B cell (primary cell): ENCODE results near the gene AFF2. TPM values are rescaled to one million over a fixed set of nuclear protein-coding genes. Genes with fewer than 3 reads are reported as not detected.

Experiments used
- ATAC-seq: fragments of 200-7000 bp; cut with Tn5 transposase; one replicate; pipeline ENCODE4 v1.10.0; 2021; ENCODE audit warnings: low read depth, mild to moderate bottlenecking, moderate number of reproducible peaks, moderate library complexity
- CTCF ChIA-PET: fragments of 350-600 bp; sonication (Branson Sonifier 250); formaldehyde crosslinking; loops from one replicate; lab custom pipeline; 2021; ENCODE audit warnings: antibody characterized with exemption, inconsistent platforms; lab: Charles Lee
- POLR2A ChIA-PET: fragments of 350-600 bp; sonication (Branson Sonifier 250); formaldehyde crosslinking; loops from one replicate; lab custom pipeline; 2021; ENCODE audit warnings: antibody characterized with exemption; lab: Charles Lee
- DNase-seq: peaks from one replicate; pipeline ENCODE4 v3.0.0; 2013
- H2AFZ ChIP-seq: 2 replicates; pipeline ENCODE4 v1.6.1; 2012; ENCODE audit warnings: mild to moderate bottlenecking, low read depth, low read length; ENCODE audit not compliant: insufficient read depth, poor library complexity, severe bottlenecking
- H3K27ac ChIP-seq, 2 donors: 1 replicate in 1 of 2; 2 replicates in 1 of 2; pipeline ENCODE4 v1.5.1; 2012 to 2013; ENCODE audit warnings: low read length in 2 of 2, mild to moderate bottlenecking in 2 of 2, moderate library complexity in 1 of 2
- H3K27me3 ChIP-seq, 4 experiments: fragments of 200-600 bp in 1 of 4; sonication (generic) in 1 of 4; replicated peaks in 1 of 4; 1 replicate in 2 of 4; 2 replicates in 2 of 4; pipeline versions ENCODE4 v1.6.1 to v1.7.0; 2013 to 2016; ENCODE audit warnings: low read length in 3 of 4, mild to moderate bottlenecking in 2 of 4, mixed read lengths in 1 of 4, moderate library complexity in 1 of 4; ENCODE audit not compliant: insufficient read depth in 4 of 4, control insufficient read depth in 3 of 4; ENCODE audit errors: control extremely low read depth in 1 of 4
- H3K36me3 ChIP-seq, 2 experiments: replicated peaks in 1 of 2; 1 replicate in 1 of 2; 2 replicates in 1 of 2; pipeline versions ENCODE4 v1.6.1 to v1.7.1; 2013; ENCODE audit warnings: low read length in 1 of 2; ENCODE audit not compliant: insufficient read depth in 2 of 2, control insufficient read depth in 1 of 2; ENCODE audit errors: control extremely low read depth in 1 of 2, extremely low read depth in 1 of 2
- H3K4me1 ChIP-seq, 2 donors: fragments of 200-600 bp in 1 of 2; sonication (generic) in 1 of 2; 1 replicate in 1 of 2; 2 replicates in 1 of 2; pipeline versions ENCODE4 v1.5.1 to v1.6.1; 2013 to 2017; ENCODE audit warnings: low read length in 2 of 2; ENCODE audit not compliant: control insufficient read depth in 2 of 2, insufficient read depth in 2 of 2
- H3K4me2 ChIP-seq: replicated peaks from 2 replicates; pipeline ENCODE3; 2012; ENCODE audit warnings: mild to moderate bottlenecking, low read depth, low read length; ENCODE audit not compliant: poor library complexity, severe bottlenecking
- H3K4me3 ChIP-seq, 5 experiments: fragments of 200-600 bp in 1 of 5; sonication (generic) in 1 of 5; 1 replicate in 3 of 5; 2 replicates in 2 of 5; pipeline versions ENCODE4 v1.5.1 to v1.7.0; 2011 to 2016; ENCODE audit warnings: low read length in 4 of 5, mild to moderate bottlenecking in 4 of 5, low read depth in 2 of 5, control low read depth in 1 of 5, moderate library complexity in 1 of 5; ENCODE audit not compliant: insufficient read depth in 1 of 5; ENCODE audit errors: control extremely low read depth in 1 of 5, extremely low read depth in 1 of 5
- H3K79me2 ChIP-seq: fragments of 200-600 bp; sonication (generic); one replicate; pipeline ENCODE4 v1.6.0; 2016; ENCODE audit warnings: low read length; ENCODE audit not compliant: control insufficient read depth, insufficient read depth
- H3K9ac ChIP-seq: fragments of 200-600 bp; sonication (generic); 2 replicates; pipeline ENCODE4 v1.6.1; 2017; ENCODE audit warnings: mild to moderate bottlenecking, low read length, moderate library complexity
- H3K9me3 ChIP-seq, 3 donors: one replicate each; pipeline versions ENCODE4 v1.6.1 to v1.7.1; 2013; ENCODE audit warnings: low read length in 2 of 3; ENCODE audit not compliant: control insufficient read depth in 2 of 3, insufficient read depth in 1 of 3; ENCODE audit errors: control extremely low read depth in 1 of 3
- H4K20me1 ChIP-seq: 2 replicates; pipeline ENCODE4 v1.6.0; 2012; ENCODE audit warnings: mild to moderate bottlenecking, low read length; ENCODE audit not compliant: insufficient read depth, control insufficient read depth, poor library complexity, severe bottlenecking
- H3K27ac Mint-ChIP-seq: one replicate; pipeline ENCODE4 v1.8.0; 2021; ENCODE audit warnings: mixed read lengths
- H3K27me3 Mint-ChIP-seq: one replicate; pipeline ENCODE4 v1.8.0; 2021; ENCODE audit warnings: mixed read lengths
- H3K4me1 Mint-ChIP-seq: one replicate; pipeline ENCODE4 v1.8.0; 2021; ENCODE audit warnings: mixed read lengths
- H3K4me3 Mint-ChIP-seq: one replicate; pipeline ENCODE4 v1.8.0; 2021; ENCODE audit warnings: mixed read lengths
- H3K9me3 Mint-ChIP-seq: one replicate; pipeline ENCODE4 v1.8.0; 2022; ENCODE audit warnings: mixed read lengths; ENCODE audit not compliant: insufficient read depth
- CTCF ChIP-seq: fragments of 200-600 bp; IDR thresholded peaks from one replicate; pipeline ENCODE4 v1.8.0; 2022; ENCODE audit warnings: antibody characterized with exemption, mild to moderate bottlenecking
- EZH2 ChIP-seq: IDR thresholded peaks from 2 replicates; pipeline ENCODE4 v1.6.1; 2012; ENCODE audit warnings: borderline replicate concordance, low read depth, mild to moderate bottlenecking, moderate library complexity, low read length; ENCODE audit not compliant: insufficient read depth, poor library complexity, severe bottlenecking
- WGBS: methylation state at CpG from one replicate; pipeline ENCODE4 v1.1.5; 2013; ENCODE audit warnings: missing lambda C conversion rate; ENCODE audit not compliant: insufficient coverage; 5-methylcytosine and 5-hydroxymethylcytosine counted together
- intact Hi-C: fragments of 100-400 bp; cut with micrococcal nuclease; formaldehyde crosslinking; loops from one replicate; pipeline ENCODE4 v1.10.0; 2022
- polyA plus RNA-seq: library from polyadenylated mRNA; depleted of rRNA; stranded (reverse); fragments of >200 nt; gene quantifications from 2 replicates; pipeline ENCODE4 v1.2.3, GENCODE V29; 2012
- total RNA-seq, 2 donors: library from RNA; stranded (reverse); fragments of 120-200 nt in 1 of 2; gene quantifications; 1 replicate in 1 of 2; 2 replicates in 1 of 2; pipeline versions ENCODE4 v1.2.3 to v1.2.4, GENCODE V29; 2013 to 2022

AFF2 gene
- total and polyA plus RNA-seq, 2 donors (not counting 1 experiment from before 2014, with no cell fraction given): 0.06 to 12.0 TPM

- intact Hi-C loops: no loop called here
- Histone ChIP-seq H3K9ac (no peak overlapping the region), H3K27me3 (no peaks in the 10 kb centered on the region), H3K4me1 (peaks cover 3 to 9% of the 10 kb centered on the region in 2 donors), H3K9me3 (no peaks in the 10 kb centered on the region), H2AFZ (no peak overlapping the region), H4K20me1 (no peaks in the 10 kb centered on the region), H3K27ac (no peak overlapping the region), H3K79me2 (no peaks in the 10 kb centered on the region), H3K4me3 (no peak overlapping the region), H3K36me3 (no peaks in the 10 kb centered on the region), H3K4me2 (no peak overlapping the region)
- no peak overlapping the region for H3K4me3 Mint-ChIP-seq
- no peaks in the 10 kb centered on the region for H3K9me3 Mint-ChIP-seq
- WGBS: no CpG with 5 or more reads among the region's 3 CpGs
- TF ChIP-seq EZH2: no peak
- no peak for TF ChIP-seq CTCF
- ChIA-PET POLR2A (no interaction called here), CTCF (no interaction called here)
- ATAC-seq (no peak), DNase-seq (peak; percentile 11)
- no peak overlapping the region for H3K27ac Mint-ChIP-seq
- peaks cover 4% of the 10 kb centered on the region for H3K27me3 Mint-ChIP-seq
- H3K4me1 Mint-ChIP-seq: peaks cover 13% of the 10 kb centered on the region
Measured at GRCh38 chrX:148698221-148698620, 197.8 kb downstream of the AFF2 start.

DNA sequence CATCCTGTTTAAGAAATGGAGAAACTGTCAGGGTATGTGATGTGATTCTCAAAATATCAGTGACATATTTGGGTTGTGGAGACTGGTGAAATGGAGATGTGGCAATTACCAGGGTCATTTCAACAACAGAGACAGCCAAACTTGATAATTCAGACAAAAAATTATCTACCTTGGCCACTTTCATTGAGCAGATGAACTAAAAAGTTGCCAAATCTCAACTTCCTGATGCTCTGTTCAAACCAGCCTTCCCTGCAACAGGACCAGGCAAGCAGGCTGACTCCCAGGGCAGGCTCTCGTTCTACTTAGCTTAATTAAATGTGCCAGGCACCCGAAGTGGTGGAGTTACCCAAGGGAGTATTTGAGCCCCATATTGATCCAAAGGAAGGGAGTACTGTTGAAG is 199.6 kb downstream of the AFF2 start:
- Mint-ChIP-seq H3K4me3 (no peak overlapping the region), H3K4me1 (peaks cover 13% of the 10 kb centered on the region), H3K9me3 (no peaks in the 10 kb centered on the region), H3K27me3 (peaks cover 4% of the 10 kb centered on the region), H3K27ac (no peak overlapping the region)
- H4K20me1 ChIP-seq: no peaks in the 10 kb centered on the region
- no peak for ATAC-seq
- intact Hi-C loops: no loop called here
- DNase-seq: no peak
- H3K9ac ChIP-seq: no peak overlapping the region
- no peaks in the 10 kb centered on the region for H3K79me2 ChIP-seq
- no peak for TF ChIP-seq CTCF
- no peak for TF ChIP-seq EZH2
- H2AFZ ChIP-seq: no peak overlapping the region
- peaks cover 3 to 9% of the 10 kb centered on the region in 2 donors for H3K4me1 ChIP-seq
- POLR2A ChIA-PET: no interaction called here
- no peaks in the 10 kb centered on the region for H3K36me3 ChIP-seq
- no peak overlapping the region for H3K4me2 ChIP-seq
- CTCF ChIA-PET: no interaction called here
- H3K27ac ChIP-seq: no peak overlapping the region
- H3K27me3 ChIP-seq: no peaks in the 10 kb centered on the region
- H3K4me3 ChIP-seq: no peak overlapping the region
- WGBS: no CpG with 5 or more reads among the region's 2 CpGs
- no peaks in the 10 kb centered on the region for H3K9me3 ChIP-seq
